Measurements from ENCODE around the gene PCCA.

Gene PCCA

GRCh38 chr13:100439247-100439970 is 350.5 kb downstream of the PCCA start:
- Histone ChIP-seq H4K12ac (ENCODE audit: low read depth, low read length) (no peak overlapping the region), H3K4ac (ENCODE audit: low read depth, low read length) (no peak overlapping the region), H3K79me1 (ENCODE audit: low read length) (no peaks in the 10 kb centered on the region), H2BK5ac (ENCODE audit: low read depth, low read length, poor library complexity) (no peak overlapping the region), H3K79me2 (ENCODE audit: control insufficient read depth, insufficient read depth, low read length, poor library complexity) (no peaks in the 10 kb centered on the region), H2BK120ac (ENCODE audit: insufficient read depth, low read length, poor library complexity) (no peak overlapping the region), H3K23ac (ENCODE audit: low read length) (no peak overlapping the region), H3K4me2 (ENCODE audit: low read length) (no peak overlapping the region), H3K27me3 (ENCODE audit: insufficient read depth, low read length) (no peaks in the 10 kb centered on the region), H3K9ac (ENCODE audit: low read length) (no peak overlapping the region), H2AFZ (ENCODE audit: insufficient read depth, low read length, poor library complexity) (no peak overlapping the region), H3K36me3 (ENCODE audit: control insufficient read depth in 1 of 2, insufficient read depth in 2 of 2, low read length in 2 of 2) (no peaks in the 10 kb centered on the region), H4K91ac (ENCODE audit: low read depth, low read length) (no peak overlapping the region), H4K8ac (ENCODE audit: low read depth, low read length) (no peak overlapping the region), H2BK12ac (ENCODE audit: low read length) (no peak overlapping the region), H3K14ac (ENCODE audit: low read length) (no peak overlapping the region), H3K9me3 (ENCODE audit: insufficient read depth, low read depth, low read length) (no peaks in the 10 kb centered on the region), H3K4me3 (ENCODE audit: low read depth, low read length) (no peak overlapping the region), H2AK5ac (ENCODE audit: low read length) (no peak overlapping the region), H3K27ac (ENCODE audit: low read depth, low read length) (no peak overlapping the region), H3K18ac (ENCODE audit: low read length) (no peak overlapping the region), H3K4me1 (ENCODE audit: control insufficient read depth in 1 of 2, insufficient read depth in 2 of 2, low read length in 2 of 2) (peaks cover 0 to 4% of the 10 kb centered on the region in 2 experiments)
- no CpG with 5 or more reads among the region's 9 CpGs for WGBS (ENCODE audit: extremely low coverage, insufficient coverage, insufficient read length)
- DNase-seq = no peak

GRCh38 chr13:100440751-100441425 is 352.0 kb downstream of the PCCA start:
- H3K4ac ChIP-seq (ENCODE audit: low read depth, low read length) = no peak overlapping the region
- H3K4me3 ChIP-seq (ENCODE audit: low read depth, low read length) = no peak overlapping the region
- no peak for DNase-seq
- H2BK12ac ChIP-seq (ENCODE audit: low read length) = no peak overlapping the region
- H3K27ac ChIP-seq (ENCODE audit: low read depth, low read length) = no peak overlapping the region
- no peak overlapping the region for H4K12ac ChIP-seq (ENCODE audit: low read depth, low read length)
- H3K36me3 ChIP-seq (ENCODE audit: control insufficient read depth in 1 of 2, insufficient read depth in 2 of 2, low read length in 2 of 2) = no peaks in the 10 kb centered on the region
- H3K9me3 ChIP-seq (ENCODE audit: insufficient read depth, low read depth, low read length) = no peaks in the 10 kb centered on the region
- peaks cover 0 to 2% of the 10 kb centered on the region in 2 experiments for H3K4me1 ChIP-seq (ENCODE audit: control insufficient read depth in 1 of 2, insufficient read depth in 2 of 2, low read length in 2 of 2)
- H3K14ac ChIP-seq (ENCODE audit: low read length) = no peak overlapping the region
- H4K8ac ChIP-seq (ENCODE audit: low read depth, low read length) = no peak overlapping the region
- H3K79me2 ChIP-seq (ENCODE audit: control insufficient read depth, insufficient read depth, low read length, poor library complexity) = no peaks in the 10 kb centered on the region
- no peak overlapping the region for H2AK5ac ChIP-seq (ENCODE audit: low read length)
- H3K79me1 ChIP-seq (ENCODE audit: low read length) = no peaks in the 10 kb centered on the region
- H2AFZ ChIP-seq (ENCODE audit: insufficient read depth, low read length, poor library complexity) = no peak overlapping the region
- no peak overlapping the region for H2BK5ac ChIP-seq (ENCODE audit: low read depth, low read length, poor library complexity)
- no peak overlapping the region for H2BK120ac ChIP-seq (ENCODE audit: insufficient read depth, low read length, poor library complexity)
- no peak overlapping the region for H3K23ac ChIP-seq (ENCODE audit: low read length)
- no peak overlapping the region for H3K18ac ChIP-seq (ENCODE audit: low read length)
- H4K91ac ChIP-seq (ENCODE audit: low read depth, low read length) = no peak overlapping the region
- no peaks in the 10 kb centered on the region for H3K27me3 ChIP-seq (ENCODE audit: insufficient read depth, low read length)
- no peak overlapping the region for H3K9ac ChIP-seq (ENCODE audit: low read length)
- H3K4me2 ChIP-seq (ENCODE audit: low read length) = no peak overlapping the region
- WGBS (ENCODE audit: extremely low coverage, insufficient coverage, insufficient read length) = 100% methylated on average over 1 of the region's 4 CpGs

GRCh38 chr13:100442095-100442832 is 353.4 kb downstream of the PCCA start:
- H4K91ac ChIP-seq (ENCODE audit: low read depth, low read length) = no peak overlapping the region
- no peak for DNase-seq
- no peak overlapping the region for H3K18ac ChIP-seq (ENCODE audit: low read length)
- H2BK120ac ChIP-seq (ENCODE audit: insufficient read depth, low read length, poor library complexity) = no peak overlapping the region
- H3K23ac ChIP-seq (ENCODE audit: low read length) = no peak overlapping the region
- H3K4me3 ChIP-seq (ENCODE audit: low read depth, low read length) = no peak overlapping the region
- no peak overlapping the region for H4K8ac ChIP-seq (ENCODE audit: low read depth, low read length)
- H4K12ac ChIP-seq (ENCODE audit: low read depth, low read length) = no peak overlapping the region
- no peak overlapping the region for H3K4ac ChIP-seq (ENCODE audit: low read depth, low read length)
- no CpG with 5 or more reads among the region's 9 CpGs for WGBS (ENCODE audit: extremely low coverage, insufficient coverage, insufficient read length)
- H3K27ac ChIP-seq (ENCODE audit: low read depth, low read length) = no peak overlapping the region
- no peak overlapping the region for H2BK12ac ChIP-seq (ENCODE audit: low read length)
- H2AFZ ChIP-seq (ENCODE audit: insufficient read depth, low read length, poor library complexity) = no peak overlapping the region
- H3K36me3 ChIP-seq (ENCODE audit: control insufficient read depth in 1 of 2, insufficient read depth in 2 of 2, low read length in 2 of 2) = no peaks in the 10 kb centered on the region
- H3K4me1 ChIP-seq (ENCODE audit: control insufficient read depth in 1 of 2, insufficient read depth in 2 of 2, low read length in 2 of 2) = peaks cover 0 to 2% of the 10 kb centered on the region in 2 experiments
- no peaks in the 10 kb centered on the region for H3K9me3 ChIP-seq (ENCODE audit: insufficient read depth, low read depth, low read length)
- no peak overlapping the region for H3K9ac ChIP-seq (ENCODE audit: low read length)
- no peaks in the 10 kb centered on the region for H3K27me3 ChIP-seq (ENCODE audit: insufficient read depth, low read length)
- no peak overlapping the region for H3K14ac ChIP-seq (ENCODE audit: low read length)
- H3K79me2 ChIP-seq (ENCODE audit: control insufficient read depth, insufficient read depth, low read length, poor library complexity) = no peaks in the 10 kb centered on the region
- no peak overlapping the region for H2BK5ac ChIP-seq (ENCODE audit: low read depth, low read length, poor library complexity)
- H3K79me1 ChIP-seq (ENCODE audit: low read length) = no peaks in the 10 kb centered on the region
- no peak overlapping the region for H2AK5ac ChIP-seq (ENCODE audit: low read length)
- no peak overlapping the region for H3K4me2 ChIP-seq (ENCODE audit: low read length)

DNA sequence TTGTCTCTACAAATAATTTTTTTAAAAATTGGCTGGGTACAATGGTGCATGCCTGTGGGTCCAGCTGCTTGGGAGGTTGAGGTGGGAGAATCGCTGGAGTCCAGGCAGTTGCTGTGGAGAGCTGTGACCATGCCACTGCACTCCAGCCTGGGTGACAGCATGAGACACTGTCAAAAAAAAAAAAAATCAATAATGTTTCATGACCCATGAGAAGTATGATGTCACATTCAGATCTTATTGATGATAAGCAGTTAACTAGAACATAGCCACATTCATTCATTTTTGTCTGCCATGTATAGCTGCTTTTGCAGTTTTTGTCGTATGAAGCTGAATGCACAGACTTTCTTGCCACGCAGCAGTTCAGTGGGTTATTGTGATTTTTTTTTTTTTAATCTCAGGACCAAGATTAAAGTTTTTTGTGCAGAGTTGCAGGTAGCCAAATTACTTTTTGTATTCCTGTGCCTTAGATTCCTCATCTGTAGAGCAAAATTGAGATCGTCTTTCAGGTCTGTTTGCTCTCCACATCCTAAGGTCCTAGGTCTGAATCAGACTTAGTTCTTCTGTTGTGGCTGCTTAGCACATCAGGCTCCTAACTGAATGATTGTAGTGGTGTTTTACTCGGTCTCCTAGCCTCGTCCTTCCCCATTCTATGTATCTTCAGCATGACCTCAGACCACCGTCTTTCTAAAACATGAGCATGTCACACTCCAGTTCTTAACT is 354.5 kb downstream of the PCCA start:
- no peak overlapping the region for H2AFZ ChIP-seq (ENCODE audit: insufficient read depth, low read length, poor library complexity)
- no peak overlapping the region for H2BK12ac ChIP-seq (ENCODE audit: low read length)
- H2BK5ac ChIP-seq (ENCODE audit: low read depth, low read length, poor library complexity) = no peak overlapping the region
- no peak for DNase-seq
- no peak overlapping the region for H4K12ac ChIP-seq (ENCODE audit: low read depth, low read length)
- no peaks in the 10 kb centered on the region for H3K36me3 ChIP-seq (ENCODE audit: control insufficient read depth in 1 of 2, insufficient read depth in 2 of 2, low read length in 2 of 2)
- H4K91ac ChIP-seq (ENCODE audit: low read depth, low read length) = no peak overlapping the region
- H3K14ac ChIP-seq (ENCODE audit: low read length) = no peak overlapping the region
- no peak overlapping the region for H3K4me2 ChIP-seq (ENCODE audit: low read length)
- no peak overlapping the region for H2BK120ac ChIP-seq (ENCODE audit: insufficient read depth, low read length, poor library complexity)
- H3K9ac ChIP-seq (ENCODE audit: low read length) = no peak overlapping the region
- H3K23ac ChIP-seq (ENCODE audit: low read length) = no peak overlapping the region
- no peak overlapping the region for H3K27ac ChIP-seq (ENCODE audit: low read depth, low read length)
- H3K4me3 ChIP-seq (ENCODE audit: low read depth, low read length) = no peak overlapping the region
- H3K4ac ChIP-seq (ENCODE audit: low read depth, low read length) = no peak overlapping the region
- no peak overlapping the region for H2AK5ac ChIP-seq (ENCODE audit: low read length)
- no peaks in the 10 kb centered on the region for H3K27me3 ChIP-seq (ENCODE audit: insufficient read depth, low read length)
- no peaks in the 10 kb centered on the region for H3K4me1 ChIP-seq (ENCODE audit: control insufficient read depth in 1 of 2, insufficient read depth in 2 of 2, low read length in 2 of 2)
- H4K8ac ChIP-seq (ENCODE audit: low read depth, low read length) = no peak overlapping the region
- H3K9me3 ChIP-seq (ENCODE audit: insufficient read depth, low read depth, low read length) = no peaks in the 10 kb centered on the region
- WGBS (ENCODE audit: extremely low coverage, insufficient coverage, insufficient read length) = no CpG with 5 or more reads among the region's 7 CpGs
- H3K79me2 ChIP-seq (ENCODE audit: control insufficient read depth, insufficient read depth, low read length, poor library complexity) = no peaks in the 10 kb centered on the region
- no peak overlapping the region for H3K18ac ChIP-seq (ENCODE audit: low read length)
- H3K79me1 ChIP-seq (ENCODE audit: low read length) = no peaks in the 10 kb centered on the region
